GM23338 (cell line): Measurements from ENCODE around the gene LRRC4.

Experiments
- CREB1 ChIP-seq: fragments of 250-450 bp; sonication (Bioruptor Pico); IDR thresholded peaks from 2 replicates; pipeline ENCODE4 v1.5.0; 2020; ENCODE audit warnings: low read depth, mild to moderate bottlenecking, moderate library complexity
- CTCF ChIP-seq, 2 experiments: fragments of 200-600 bp in 1 of 2; sonication (generic) in 1 of 2; conservative IDR thresholded peaks; 2 replicates each; pipeline versions ENCODE4 v1.5.1 to v1.6.1; 2016 to 2017; ENCODE audit warnings: antibody characterized with exemption in 2 of 2, low read depth in 2 of 2, mild to moderate bottlenecking in 2 of 2, moderate library complexity in 1 of 2
- EZH2 ChIP-seq: fragments of 200-600 bp; sonication (generic); IDR thresholded peaks from one replicate; pipeline ENCODE4 v1.8.0; 2017; ENCODE audit warnings: antibody characterized with exemption, mild to moderate bottlenecking, low read depth; ENCODE audit not compliant: unreplicated experiment
- EZH2phosphoT487 ChIP-seq: fragments of 200-600 bp; sonication (generic); IDR thresholded peaks from one replicate; pipeline ENCODE4 v1.8.1; 2018; ENCODE audit warnings: antibody characterized with exemption; ENCODE audit not compliant: unreplicated experiment
- JUNB ChIP-seq: IDR thresholded peaks from one replicate; pipeline ENCODE4 v1.6.1; 2016; ENCODE audit warnings: antibody characterized with exemption; ENCODE audit not compliant: unreplicated experiment
- NANOG ChIP-seq: IDR thresholded peaks from 2 replicates; pipeline ENCODE4 v1.6.1; 2016; ENCODE audit warnings: antibody characterized with exemption, borderline replicate concordance
- POLR2AphosphoS5 ChIP-seq: IDR thresholded peaks from 2 replicates; pipeline ENCODE4 v1.6.1; 2016; ENCODE audit warnings: antibody characterized with exemption, low read depth
- REST ChIP-seq: IDR thresholded peaks from one replicate; pipeline ENCODE4 v1.6.1; 2018; ENCODE audit warnings: antibody characterized with exemption; ENCODE audit not compliant: unreplicated experiment
- STAT1 ChIP-seq: IDR thresholded peaks from one replicate; pipeline ENCODE4 v1.6.1; 2016; ENCODE audit warnings: antibody characterized with exemption; ENCODE audit not compliant: unreplicated experiment

GRCh38 chr7:127988751-127989150 is 42.5 kb downstream of the LRRC4 start:
- TF ChIP-seq CTCF (conservative IDR thresholded peaks at IDR 0.05; ENCODE audit: low read depth in 2 of 2) (no peak), REST (no peak), EZH2phosphoT487 (no peak), POLR2AphosphoS5 (no peak), JUNB (no peak), EZH2 (no peak), NANOG (no peak), CREB1 (CRISPR knock-in tag) (no peak), STAT1 (no peak)
